ENCODE results near the gene CLSTN2.

- no peak for TF ChIP-seq CTCF (conservative IDR thresholded peaks at IDR 0.05; ENCODE audit: low read depth, low read length)
- no peak for TF ChIP-seq EZH2 (IDR thresholded peaks at IDR 0.05; ENCODE audit: low read length, unreplicated experiment)
- no peak for TF ChIP-seq EZH2phosphoT487 (IDR thresholded peaks at IDR 0.05; ENCODE audit: borderline replicate concordance, low read length)
Observed at GRCh38 chr3:140529096-140529495, 594.1 kb downstream of the CLSTN2 start.

Data from PC-3 (cell line).